ENCODE results near the gene GALNT10. TPM values are rescaled to one million over a fixed set of nuclear protein-coding genes. Genes with fewer than 3 reads are reported as not detected.

GALNT10 gene, protein sequence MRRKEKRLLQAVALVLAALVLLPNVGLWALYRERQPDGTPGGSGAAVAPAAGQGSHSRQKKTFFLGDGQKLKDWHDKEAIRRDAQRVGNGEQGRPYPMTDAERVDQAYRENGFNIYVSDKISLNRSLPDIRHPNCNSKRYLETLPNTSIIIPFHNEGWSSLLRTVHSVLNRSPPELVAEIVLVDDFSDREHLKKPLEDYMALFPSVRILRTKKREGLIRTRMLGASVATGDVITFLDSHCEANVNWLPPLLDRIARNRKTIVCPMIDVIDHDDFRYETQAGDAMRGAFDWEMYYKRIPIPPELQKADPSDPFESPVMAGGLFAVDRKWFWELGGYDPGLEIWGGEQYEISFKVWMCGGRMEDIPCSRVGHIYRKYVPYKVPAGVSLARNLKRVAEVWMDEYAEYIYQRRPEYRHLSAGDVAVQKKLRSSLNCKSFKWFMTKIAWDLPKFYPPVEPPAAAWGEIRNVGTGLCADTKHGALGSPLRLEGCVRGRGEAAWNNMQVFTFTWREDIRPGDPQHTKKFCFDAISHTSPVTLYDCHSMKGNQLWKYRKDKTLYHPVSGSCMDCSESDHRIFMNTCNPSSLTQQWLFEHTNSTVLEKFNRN
- 11.5 to 24.8 TPM (median 17.9 TPM) in 3 replicates for polyA plus RNA-seq
- 4.3 TPM for polyA plus RNA-seq (2011; ENCODE audit: low read depth)
- polyA plus RNA-seq (2011; cell fraction: cytosol; rRNA removed): 12.9 and 15.1 TPM in 2 replicates
- 25.6 and 33.1 TPM in 2 replicates for polyA plus RNA-seq (2011; cell fraction: nucleus; rRNA removed)
- 6.6 and 14.2 TPM in 2 replicates for polyA plus RNA-seq (2012; ENCODE audit: low replicate concordance)
- polyA minus RNA-seq: 30.5 to 43.3 TPM (median 33.9 TPM) in 3 replicates
- 11.5 TPM for polyA minus RNA-seq (2011; cell fraction: cytosol; rRNA and poly(A)+ RNA removed)
- polyA minus RNA-seq (2011; cell fraction: nucleus; rRNA and poly(A)+ RNA removed): 22.4 and 66.8 TPM in 2 replicates

DNA sequence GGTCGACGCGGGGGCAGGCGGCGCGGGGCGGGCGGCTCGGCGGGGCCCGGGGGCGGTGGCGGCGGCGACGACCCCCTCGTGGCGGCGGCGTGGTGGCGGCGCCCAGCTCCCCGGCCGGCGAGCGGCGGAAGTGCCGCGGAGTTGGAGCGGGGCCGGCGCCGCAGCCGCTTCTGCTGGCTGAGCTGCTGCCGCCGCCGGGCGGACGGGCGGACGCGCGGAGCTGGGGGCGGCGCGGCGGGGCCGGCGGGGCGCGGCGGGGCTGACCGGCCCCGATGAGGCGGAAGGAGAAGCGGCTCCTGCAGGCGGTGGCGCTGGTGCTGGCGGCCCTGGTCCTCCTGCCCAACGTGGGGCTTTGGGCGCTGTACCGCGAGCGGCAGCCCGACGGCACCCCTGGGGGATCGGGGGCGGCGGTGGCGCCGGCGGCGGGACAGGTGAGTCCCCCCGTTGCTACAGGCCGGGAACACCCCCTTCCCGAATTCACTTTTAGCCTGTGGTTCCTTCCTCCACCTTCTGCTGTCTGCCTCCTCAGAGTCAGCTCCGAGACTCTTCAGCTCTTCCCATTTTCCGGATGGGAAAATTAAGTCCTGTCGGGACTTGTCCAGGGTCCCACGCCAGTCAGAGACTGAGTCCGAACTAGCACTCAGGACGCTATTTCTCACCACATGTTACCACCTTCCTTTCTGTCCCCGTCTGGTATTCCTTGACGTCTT is at the start of gene GALNT10:
Gene GALNT10 (plus strand): TSS at position 139 of the 710 bp plus-strand sequence. CDS start 134 bp downstream, at position 273.
- no peak for FAIRE-seq
- H3K79me2 ChIP-seq (ENCODE audit: control insufficient read depth, insufficient read depth, low read length): no peaks in the 10 kb centered on the region

More for the DNA sequence above, at the start of gene GALNT10:
- H3K4me1 ChIP-seq (ENCODE audit: control insufficient read depth, extremely low read depth, insufficient read depth, low read length): peaks cover 18% of the 10 kb centered on the region
- no peaks in the 10 kb centered on the region for H3K9me3 ChIP-seq (ENCODE audit: control insufficient read depth, low read depth, low read length)
- DNase-seq (ENCODE audit: low read depth, low spot score): no peak
- H2AFZ ChIP-seq (ENCODE audit: control insufficient read depth, low read length): peak within 1 kb of the TSS; percentile 71
- H3K27me3 ChIP-seq (ENCODE audit: control insufficient read depth, extremely low read depth, insufficient read depth, low read length): peaks cover 33% of the 10 kb centered on the region
- peaks cover 3% of the 10 kb centered on the region for H4K20me1 ChIP-seq (ENCODE audit: control insufficient read depth, extremely low read depth, insufficient read depth, low read length)
- dilution Hi-C loops (cut with MboI; ENCODE audit: extremely low pct_ligation_motif_present, low sequenced_read_pairs): no loop called here
- H3K4me3 ChIP-seq (ENCODE audit: control insufficient read depth in 2 of 3, extremely low read depth in 1 of 3, insufficient read depth in 2 of 3, low read depth in 1 of 3, low read length in 3 of 3): peak within 1 kb of the TSS; percentile 66 to 80 (median 68)
- H3K9me1 ChIP-seq (ENCODE audit: control insufficient read depth, extremely low read depth, insufficient read depth, low read length): peaks cover 3% of the 10 kb centered on the region
- H3K9ac ChIP-seq (ENCODE audit: control insufficient read depth, extremely low read depth, insufficient read depth, low read length): peak within 1 kb of the TSS; percentile 60
- TF ChIP-seq EZH2 (IDR thresholded peaks at IDR 0.05; ENCODE audit: low read length): peak; percentile 29
- TF ChIP-seq CTCF (optimal IDR thresholded peaks at IDR 0.05 in 1 of 3, IDR thresholded peaks at IDR 0.05 in 1 of 3, conservative IDR thresholded peaks at IDR 0.05 in 1 of 3; ENCODE audit: extremely low read depth in 1 of 3, insufficient read depth in 2 of 3, low read length in 3 of 3): peak in 1 of 3 experiments; percentile 25
- no peak within 1 kb of the TSS for H3K27ac ChIP-seq (ENCODE audit: control insufficient read depth, insufficient read depth, low read length)
- H3K4me2 ChIP-seq (ENCODE audit: control insufficient read depth, extremely low read depth, insufficient read depth, low read depth, low read length): peak within 1 kb of the TSS; percentile 84
- H3K36me3 ChIP-seq (ENCODE audit: control insufficient read depth in 2 of 2, extremely low read depth in 1 of 2, insufficient read depth in 2 of 2, low read length in 2 of 2): no peaks in the 10 kb centered on the region

Data from keratinocyte (primary cell).